H9 (cell line): ENCODE data around the gene KANSL1. TPM values are rescaled to one million over a fixed set of nuclear protein-coding genes. Genes with fewer than 3 reads are reported as not detected.
A peak's percentile ranks its signal among the peaks of the same experiment; 100 is the strongest.

Experiments used
- DNase-seq: peaks from one replicate; pipeline ENCODE4 v3.0.0-alpha.2; 2017
- H2AFZ ChIP-seq: one replicate; pipeline ENCODE4 v1.6.1; 2013; ENCODE audit warnings: mild to moderate bottlenecking, low read length, control low read depth, moderate library complexity
- H2AK5ac ChIP-seq: 2 replicates; pipeline ENCODE4 v1.6.1; 2013; ENCODE audit warnings: low read length, control low read depth, mixed read lengths; ENCODE audit not compliant: insufficient read length
- H2BK120ac ChIP-seq: one replicate; pipeline ENCODE4 v1.6.1; 2013; ENCODE audit warnings: low read depth, mild to moderate bottlenecking, low read length, control low read depth, inconsistent platforms; ENCODE audit not compliant: poor library complexity, severe bottlenecking
- H2BK12ac ChIP-seq: 2 replicates; pipeline ENCODE4 v1.6.1; 2013; ENCODE audit warnings: low read length, control low read depth, mixed read lengths, low read depth; ENCODE audit not compliant: insufficient read length
- H2BK15ac ChIP-seq: 2 replicates; pipeline ENCODE4 v1.6.1; 2013; ENCODE audit warnings: low read depth, low read length, control low read depth
- H2BK20ac ChIP-seq: one replicate; pipeline ENCODE4 v1.6.1; 2013; ENCODE audit warnings: low read depth, mild to moderate bottlenecking, low read length, control low read depth, inconsistent platforms; ENCODE audit not compliant: poor library complexity, severe bottlenecking
- H2BK5ac ChIP-seq: 2 replicates; pipeline ENCODE4 v1.6.1; 2013; ENCODE audit warnings: low read length, control low read depth, mixed read lengths; ENCODE audit not compliant: insufficient read length
- H3K14ac ChIP-seq: 2 replicates; pipeline ENCODE4 v1.6.1; 2013; ENCODE audit warnings: low read length, control low read depth; ENCODE audit not compliant: insufficient read depth
- H3K18ac ChIP-seq: 2 replicates; pipeline ENCODE4 v1.6.1; 2013; ENCODE audit warnings: low read depth, mild to moderate bottlenecking, mixed read lengths, low read length, control low read depth; ENCODE audit not compliant: insufficient read length
- H3K23ac ChIP-seq: 2 replicates; pipeline ENCODE4 v1.6.1; 2013; ENCODE audit warnings: low read length, control low read depth, mixed read lengths, low read depth; ENCODE audit not compliant: insufficient read length
- H3K23me2 ChIP-seq: 2 replicates; pipeline ENCODE4 v1.6.1; 2013; ENCODE audit warnings: low read depth, mild to moderate bottlenecking, mixed read lengths, low read length, control low read depth; ENCODE audit not compliant: insufficient read length, poor library complexity, severe bottlenecking
- H3K27ac ChIP-seq: 2 replicates; pipeline ENCODE4 v1.5.1; 2013; ENCODE audit warnings: low read length, control low read depth, mixed read lengths, low read depth; ENCODE audit not compliant: insufficient read length
- H3K27me3 ChIP-seq: 2 replicates; pipeline ENCODE4 v1.6.1; 2013; ENCODE audit warnings: low read length, control low read depth, inconsistent platforms; ENCODE audit not compliant: insufficient read depth
- H3K4ac ChIP-seq: 2 replicates; pipeline ENCODE4 v1.6.1; 2013; ENCODE audit warnings: low read depth, mild to moderate bottlenecking, control low read depth, inconsistent platforms, low read length, moderate library complexity
- H3K4me1 ChIP-seq: 2 replicates; pipeline ENCODE4 v1.6.1; 2013; ENCODE audit warnings: low read length, control low read depth, inconsistent platforms; ENCODE audit not compliant: insufficient read depth
- H3K4me2 ChIP-seq: 2 replicates; pipeline ENCODE4 v1.6.1; 2013; ENCODE audit warnings: low read length, control low read depth, mixed read lengths; ENCODE audit not compliant: insufficient read length, insufficient read depth
- H3K56ac ChIP-seq: 2 replicates; pipeline ENCODE4 v1.6.1; 2013; ENCODE audit warnings: low read depth, mild to moderate bottlenecking, mixed read lengths, low read length, control low read depth; ENCODE audit not compliant: insufficient read length
- H3K79me1 ChIP-seq: 2 replicates; pipeline ENCODE4 v1.6.1; 2013; ENCODE audit warnings: low read depth, mild to moderate bottlenecking, moderate library complexity, low read length, control low read depth, inconsistent platforms; ENCODE audit not compliant: insufficient read depth, poor library complexity, severe bottlenecking
- H3K79me2 ChIP-seq: 2 replicates; pipeline ENCODE4 v1.6.1; 2013; ENCODE audit warnings: low read length, control low read depth, inconsistent platforms; ENCODE audit not compliant: insufficient read depth
- H3K9ac ChIP-seq: 2 replicates; pipeline ENCODE4 v1.6.1; 2013; ENCODE audit warnings: low read length, control low read depth, mixed read lengths; ENCODE audit not compliant: insufficient read length; ENCODE audit errors: extremely low read depth
- H3K9me3 ChIP-seq: one replicate; pipeline ENCODE4 v1.6.1; 2013; ENCODE audit warnings: low read depth, low read length, inconsistent platforms; ENCODE audit not compliant: control insufficient read depth
- H3T11ph ChIP-seq: one replicate; pipeline ENCODE4 v1.6.1; 2013; ENCODE audit warnings: mild to moderate bottlenecking, low read length, control low read depth, inconsistent platforms
- H4K20me1 ChIP-seq: one replicate; pipeline ENCODE4 v1.6.1; 2013; ENCODE audit not compliant: control insufficient read depth, insufficient read length, insufficient read depth
- H4K5ac ChIP-seq: 2 replicates; pipeline ENCODE4 v1.6.1; 2013; ENCODE audit warnings: low read depth, mild to moderate bottlenecking, mixed read lengths, low read length, control low read depth; ENCODE audit not compliant: insufficient read length
- H4K8ac ChIP-seq: replicated peaks from 2 replicates; pipeline ENCODE4 v1.6.1; 2013; ENCODE audit warnings: low read length, control low read depth, mixed read lengths, low read depth; ENCODE audit not compliant: insufficient read length
- H4K91ac ChIP-seq: 2 replicates; pipeline ENCODE4 v1.6.1; 2013; ENCODE audit warnings: low read depth, mild to moderate bottlenecking, moderate library complexity, mixed read lengths, low read length, control low read depth; ENCODE audit not compliant: insufficient read length
- H3K27ac Mint-ChIP-seq, 3 experiments: 2 replicates in 2 of 3; 3 replicates in 1 of 3; pipeline ENCODE4 v1.8.0; 2020 to 2021; ENCODE audit warnings: mixed read lengths in 3 of 3, mild to moderate bottlenecking in 1 of 3, moderate library complexity in 1 of 3
- H3K27me3 Mint-ChIP-seq: 2 replicates; pipeline ENCODE4 v1.8.0; 2021; ENCODE audit warnings: low read depth, mild to moderate bottlenecking, moderate library complexity, mixed read lengths
- H3K36me3 Mint-ChIP-seq, 3 experiments: 2 replicates in 2 of 3; 3 replicates in 1 of 3; pipeline ENCODE4 v1.8.0; 2020 to 2021; ENCODE audit warnings: low read depth in 3 of 3, mixed read lengths in 3 of 3; ENCODE audit not compliant: insufficient read depth in 1 of 3
- H3K4me1 Mint-ChIP-seq, 2 experiments: 2 replicates each; pipeline ENCODE4 v1.8.0; 2020; ENCODE audit warnings: mixed read lengths in 2 of 2
- H3K4me3 Mint-ChIP-seq, 2 experiments: 2 replicates in 1 of 2; 3 replicates in 1 of 2; pipeline ENCODE4 v1.8.0; 2020 to 2021; ENCODE audit warnings: mild to moderate bottlenecking in 2 of 2, mixed read lengths in 2 of 2, moderate library complexity in 1 of 2
- H3K9me3 Mint-ChIP-seq, 2 experiments: 2 replicates in 1 of 2; 3 replicates in 1 of 2; pipeline ENCODE4 v1.8.0; 2020; ENCODE audit warnings: mild to moderate bottlenecking in 2 of 2, mixed read lengths in 2 of 2, moderate library complexity in 1 of 2
- CTCF ChIP-seq: fragments of 200-600 bp; sonication (generic); conservative IDR thresholded peaks from 3 replicates; pipeline ENCODE4 v1.8.0; 2021; ENCODE audit warnings: antibody characterized with exemption, mild to moderate bottlenecking
- WGBS: extraction: QIAGEN DNeasy Blood & Tissue Kit; methylation state at CpG from one replicate; pipeline ENCODE4 v1.1.7; 2013; ENCODE audit warnings: missing lambda C conversion rate, low lambda C conversion rate, mixed read lengths; ENCODE audit not compliant: insufficient read length; ENCODE audit errors: extremely low coverage; 5-methylcytosine and 5-hydroxymethylcytosine counted together
- total RNA-seq: library from RNA; stranded (reverse); gene quantifications from 2 replicates; pipeline ENCODE4 v1.2.1, GENCODE V29; 2021

The KANSL1 gene
- total RNA-seq, 1 experiment from 2014 or later: 114 TPM

GRCh38 chr17:46190763-46191162 is 2.5 kb downstream of the KANSL1 start:
- no peak overlapping the region for H2BK120ac ChIP-seq
- H3K27ac Mint-ChIP-seq: peak overlapping the region in 1 of 3 experiments; percentile 76; a peak in 2 of 7 replicates
- no peaks in the 10 kb centered on the region; the same call in none of the 2 replicates for H3K4me1 ChIP-seq
- H3K79me1 ChIP-seq: no peaks in the 10 kb centered on the region
- H3K56ac ChIP-seq: no peak overlapping the region
- H2BK15ac ChIP-seq: no peak overlapping the region
- peak overlapping the region; percentile 36 for H3K9ac ChIP-seq
- no peaks in the 10 kb centered on the region for H3K27me3 Mint-ChIP-seq
- no peak overlapping the region for H2BK5ac ChIP-seq
- H3K4me1 Mint-ChIP-seq: peaks cover 50 to 61% of the 10 kb centered on the region in 2 experiments
- H3T11ph ChIP-seq: no peak overlapping the region
- no peak overlapping the region for H2BK12ac ChIP-seq
- H3K14ac ChIP-seq: no peak overlapping the region
- H3K4ac ChIP-seq: no peak overlapping the region
- H3K27me3 ChIP-seq: no peaks in the 10 kb centered on the region
- no peak overlapping the region for H2BK20ac ChIP-seq
- H4K91ac ChIP-seq: no peak overlapping the region
- no peak overlapping the region for H3K18ac ChIP-seq
- no peak overlapping the region for H2AFZ ChIP-seq
- no peak overlapping the region for H2AK5ac ChIP-seq
- peaks cover 2 to 4% of the 10 kb centered on the region in 2 experiments; a peak in 3 of 5 replicates for H3K9me3 Mint-ChIP-seq
- peaks cover 2 to 8% (median 7%) of the 10 kb centered on the region in 3 experiments; a peak in 5 of 7 replicates for H3K36me3 Mint-ChIP-seq
- no peak overlapping the region for H3K23ac ChIP-seq
- no peak overlapping the region for H4K8ac ChIP-seq
- H3K9me3 ChIP-seq: no peaks in the 10 kb centered on the region
- DNase-seq: no peak
- peak overlapping the region; percentile 64 for H3K4me2 ChIP-seq
- H3K79me2 ChIP-seq: peaks cover 61% of the 10 kb centered on the region
- peaks cover 2% of the 10 kb centered on the region for H4K20me1 ChIP-seq
- WGBS: no CpG with 5 or more reads among the region's 4 CpGs
- no peak overlapping the region for H3K27ac ChIP-seq
- peaks cover 3% of the 10 kb centered on the region for H3K23me2 ChIP-seq
- peak overlapping the region; percentile 91 to 97 for H3K4me3 Mint-ChIP-seq
- TF ChIP-seq CTCF: no peak
- no peak overlapping the region for H4K5ac ChIP-seq
